HG02970 (cell line): ENCODE measurements around the gene IDUA.
"Not testable (repeated sequence)": the region's sequence is repeated elsewhere in the genome, so short reads cannot be mapped to it uniquely, and the experiment has no call there.

Experiments
- ATAC-seq: cut with Tn5 transposase; IDR thresholded peaks from one replicate; pipeline ENCODE4 v1.9.1; 2021; ENCODE audit warnings: mild to moderate bottlenecking, moderate library complexity, moderate number of reproducible peaks; ENCODE audit not compliant: unreplicated experiment, low FRiP score

The IDUA gene

DNA sequence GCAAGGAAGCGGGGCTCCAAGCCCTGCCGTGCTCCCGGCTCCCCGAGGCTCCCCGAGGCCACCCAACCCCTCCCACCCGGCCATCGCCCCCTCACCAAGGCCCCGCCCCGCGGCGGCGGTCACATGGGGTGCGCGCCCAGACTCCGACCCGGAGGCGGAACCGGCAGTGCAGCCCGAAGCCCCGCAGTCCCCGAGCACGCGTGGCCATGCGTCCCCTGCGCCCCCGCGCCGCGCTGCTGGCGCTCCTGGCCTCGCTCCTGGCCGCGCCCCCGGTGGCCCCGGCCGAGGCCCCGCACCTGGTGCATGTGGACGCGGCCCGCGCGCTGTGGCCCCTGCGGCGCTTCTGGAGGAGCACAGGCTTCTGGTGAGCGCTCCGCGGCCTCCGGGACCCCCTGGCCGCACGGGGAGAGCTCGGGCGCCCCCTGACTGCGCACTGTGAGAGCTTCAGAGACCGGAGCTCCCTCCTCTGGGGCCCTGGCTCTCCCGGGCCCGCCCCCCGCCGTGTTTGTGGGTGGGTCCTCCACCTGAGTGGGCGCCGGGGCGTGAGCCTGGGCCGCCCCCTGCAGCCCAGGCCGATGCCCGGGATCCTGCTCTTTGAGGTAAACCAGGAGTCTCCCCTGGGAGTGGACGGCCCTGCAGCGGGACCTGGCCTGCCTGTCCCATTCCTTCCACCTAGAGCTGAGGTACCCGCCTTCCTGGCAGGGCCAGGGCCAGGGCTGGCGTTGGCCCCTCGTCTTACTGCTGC, at the start of gene IDUA:
Gene IDUA (plus strand): TSS at position 166 of the 745 bp plus-strand sequence. CDS start 41 bp downstream, at position 207.
- no peak for ATAC-seq

DNA sequence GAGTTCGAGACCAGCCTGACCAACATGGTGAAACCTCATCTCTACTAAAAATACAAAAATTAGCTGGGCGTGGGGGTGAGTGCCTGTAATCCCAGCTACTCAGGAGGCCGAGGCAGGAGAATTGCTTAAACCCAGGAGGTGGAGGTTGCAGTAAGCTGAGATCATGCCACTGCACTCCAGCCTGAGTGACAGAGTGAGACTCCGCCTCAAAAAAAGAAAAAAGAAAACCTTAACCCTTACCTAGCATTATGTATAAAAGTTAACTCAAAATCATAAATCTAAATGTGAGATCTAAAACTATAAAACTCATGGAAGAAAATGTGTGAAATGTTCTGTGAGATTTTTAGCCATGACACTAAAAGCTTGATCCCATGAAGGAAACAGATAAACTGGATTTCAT, 47.3 kb upstream of the IDUA start:
- ATAC-seq = not testable (repeated sequence)

DNA sequence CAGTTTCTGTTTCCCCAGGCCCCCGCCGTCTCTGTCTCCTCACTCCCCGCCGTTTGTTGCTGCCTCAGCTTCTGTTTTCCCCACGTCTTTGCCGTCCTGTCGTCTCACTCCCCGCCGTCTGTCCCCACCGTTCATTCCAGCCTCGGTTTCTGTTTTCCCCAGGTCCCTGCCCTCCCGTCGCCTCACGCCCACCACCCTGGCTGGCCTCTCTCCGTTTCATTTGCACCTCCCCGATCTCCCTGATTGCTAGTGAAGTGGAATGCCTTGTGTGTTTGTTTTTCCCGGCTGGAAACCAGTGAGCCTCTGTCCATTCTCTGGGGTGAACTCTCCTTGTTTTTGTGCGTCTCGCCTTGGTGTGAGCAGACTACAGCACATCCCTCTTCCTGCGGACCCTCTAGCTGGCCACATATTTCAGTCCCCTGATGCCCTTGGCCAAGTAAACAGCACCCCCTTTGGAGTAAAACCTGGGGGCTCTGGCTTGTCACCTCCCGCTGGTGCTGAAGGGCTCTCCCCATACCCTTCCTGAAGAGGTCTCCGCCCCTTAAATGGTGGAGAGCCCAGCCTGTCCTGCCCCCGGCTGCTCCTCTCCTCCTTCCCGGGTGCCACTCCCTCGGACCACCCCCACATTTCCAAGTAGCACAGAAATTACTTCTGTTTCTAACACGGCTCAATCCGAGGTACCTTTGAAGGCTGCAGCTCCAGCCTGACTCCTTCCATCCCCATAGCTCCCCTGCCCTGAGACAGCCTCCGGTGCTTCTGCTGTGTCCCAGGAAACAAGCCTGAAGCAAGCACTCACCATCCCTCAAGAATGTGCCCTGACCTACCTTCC, 41.4 kb upstream of the IDUA start:
- no peak for ATAC-seq

DNA sequence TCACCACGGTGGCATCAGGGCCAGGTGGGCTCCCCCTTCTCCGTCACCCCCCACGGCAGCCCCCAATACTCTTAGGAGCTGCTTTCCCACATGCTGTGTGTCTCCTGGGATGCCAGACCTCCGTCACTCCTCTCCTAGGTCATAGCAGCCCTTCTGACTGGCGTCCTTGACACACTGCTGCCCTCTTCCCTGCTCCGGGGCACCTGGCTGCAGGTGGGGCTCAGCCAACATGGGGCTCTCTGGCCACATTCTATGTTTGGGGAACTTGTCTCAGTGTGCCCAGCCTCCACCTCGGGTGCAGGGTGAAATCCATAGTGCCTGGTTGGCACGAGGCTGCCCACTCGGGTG, 40.8 kb upstream of the IDUA start:
- ATAC-seq = no peak

DNA sequence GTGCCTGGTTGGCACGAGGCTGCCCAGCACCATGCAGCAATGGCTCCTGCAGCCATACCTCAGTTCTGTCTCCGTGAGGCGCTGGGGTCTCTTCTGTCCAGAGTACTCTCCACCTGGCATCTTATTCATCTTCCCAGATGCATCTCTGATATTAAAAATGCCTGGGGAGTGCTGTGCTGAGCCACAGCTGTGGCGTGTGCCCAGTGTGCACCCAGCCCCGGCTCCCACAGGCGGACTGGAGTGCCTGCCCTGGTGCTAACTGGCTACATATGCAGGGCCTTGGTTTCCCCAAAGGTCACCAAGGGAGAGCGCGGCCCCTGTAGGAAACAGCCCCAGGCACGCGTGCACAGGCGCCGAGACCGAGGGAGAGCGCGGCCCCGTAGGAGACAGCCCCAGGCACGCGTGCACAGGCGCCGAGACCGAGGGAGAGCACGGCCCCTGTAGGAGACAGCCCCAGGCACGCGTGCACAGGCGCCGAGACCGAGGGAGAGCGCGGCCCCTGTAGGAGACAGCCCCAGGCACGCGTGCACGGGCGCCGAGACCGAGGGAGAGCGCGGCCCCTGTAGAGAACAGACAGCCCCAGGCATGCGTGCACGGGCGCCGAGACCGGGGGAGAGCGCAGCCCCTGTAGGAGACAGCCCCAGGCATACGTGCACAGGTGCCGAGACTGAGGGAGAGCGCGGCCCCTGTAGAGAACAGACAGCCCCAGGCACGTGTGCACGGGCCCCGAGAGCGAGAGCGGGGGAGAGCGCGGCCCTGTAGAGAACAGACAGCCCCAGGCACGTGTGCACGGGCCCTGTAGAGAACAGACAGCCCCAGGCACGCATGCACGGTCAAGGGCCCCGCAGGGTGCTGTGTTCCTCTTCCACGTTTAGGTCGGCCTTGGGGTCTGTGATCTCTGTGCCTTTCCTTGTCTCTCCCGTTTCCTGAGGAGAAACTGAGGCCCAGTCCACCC, 40.0 kb upstream of the IDUA start:
- ATAC-seq = no peak

DNA sequence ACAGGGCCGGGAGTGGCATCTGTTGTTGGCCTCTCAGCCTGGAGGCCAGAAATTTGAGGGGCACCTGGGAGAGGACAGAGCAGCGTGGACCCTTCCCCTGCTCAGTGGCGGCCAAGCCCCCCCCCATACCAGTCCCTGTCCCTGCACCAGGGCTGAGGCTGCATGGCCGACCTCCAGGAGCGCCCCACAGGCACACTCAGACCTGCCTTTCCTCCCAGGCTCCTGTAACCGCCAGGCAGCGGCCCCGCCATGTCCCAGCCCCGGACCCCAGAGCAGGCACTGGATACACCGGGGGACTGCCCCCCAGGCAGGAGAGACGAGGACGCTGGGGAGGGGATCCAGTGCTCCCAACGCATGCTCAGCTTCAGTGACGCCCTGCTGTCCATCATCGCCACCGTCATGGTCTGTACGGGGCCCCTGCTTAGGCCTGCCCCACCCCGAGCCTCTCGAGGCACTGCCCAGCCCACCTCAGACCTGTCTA, 39.3 kb upstream of the IDUA start:
- ATAC-seq = no peak

DNA sequence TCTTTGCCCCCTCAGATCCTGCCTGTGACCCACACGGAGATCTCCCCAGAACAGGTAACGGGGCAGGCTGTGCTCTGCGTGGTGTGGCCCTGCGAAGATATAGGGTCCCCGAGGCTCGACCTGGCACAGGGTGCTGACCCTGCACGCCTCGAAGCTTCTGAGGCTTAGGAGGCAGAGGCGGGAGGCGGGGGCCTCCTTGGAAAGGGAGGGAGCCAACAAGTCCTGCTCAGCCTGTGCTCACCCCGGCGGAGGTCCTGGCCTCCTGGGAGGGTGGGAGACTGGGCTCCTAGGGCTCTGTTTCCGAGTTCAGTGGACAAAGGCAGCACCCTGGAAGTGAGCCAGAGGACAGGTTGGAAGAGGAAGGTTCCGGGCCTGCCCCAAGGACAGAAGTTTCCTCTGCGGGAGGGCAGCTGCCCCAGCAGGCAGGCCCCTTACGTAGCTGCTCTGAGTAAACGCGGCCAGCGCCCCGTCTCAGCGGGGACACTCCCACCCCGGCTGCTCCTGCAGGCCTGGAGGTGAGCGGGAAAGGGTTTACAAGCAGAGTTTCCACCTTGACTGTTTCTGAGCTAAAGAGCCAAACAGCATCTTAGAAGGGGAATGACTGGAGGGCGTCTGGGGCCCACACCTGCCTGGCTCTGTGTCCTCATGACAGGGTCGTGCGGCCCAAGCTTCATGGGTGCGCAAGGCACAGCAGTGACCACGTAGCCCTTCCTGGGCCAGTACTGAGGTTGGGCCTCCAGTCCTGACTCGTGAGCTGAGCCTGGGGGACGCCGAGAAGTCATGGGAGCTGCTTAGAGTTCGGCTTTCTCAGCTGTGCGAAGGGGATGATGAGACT, 38.5 kb upstream of the IDUA start:
- ATAC-seq = no peak

DNA sequence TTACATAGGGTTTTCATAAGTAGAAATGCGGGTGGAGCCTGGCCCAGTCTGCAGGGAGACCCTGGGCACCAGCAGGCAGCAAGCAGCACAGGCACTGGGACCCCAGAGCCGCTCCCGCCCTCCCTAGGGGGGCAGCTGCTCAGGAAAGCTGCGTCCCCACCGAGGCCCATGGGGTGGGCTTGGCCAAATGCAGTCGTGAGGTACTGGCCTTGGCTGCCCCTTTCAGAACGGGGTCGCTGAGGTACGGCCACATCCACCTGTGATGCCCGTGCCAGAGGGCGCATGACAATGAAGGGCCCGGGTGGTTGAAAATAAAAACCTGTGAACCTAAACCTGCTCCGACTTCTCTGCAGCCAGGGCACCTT, 37.9 kb upstream of the IDUA start:
- no peak for ATAC-seq

DNA sequence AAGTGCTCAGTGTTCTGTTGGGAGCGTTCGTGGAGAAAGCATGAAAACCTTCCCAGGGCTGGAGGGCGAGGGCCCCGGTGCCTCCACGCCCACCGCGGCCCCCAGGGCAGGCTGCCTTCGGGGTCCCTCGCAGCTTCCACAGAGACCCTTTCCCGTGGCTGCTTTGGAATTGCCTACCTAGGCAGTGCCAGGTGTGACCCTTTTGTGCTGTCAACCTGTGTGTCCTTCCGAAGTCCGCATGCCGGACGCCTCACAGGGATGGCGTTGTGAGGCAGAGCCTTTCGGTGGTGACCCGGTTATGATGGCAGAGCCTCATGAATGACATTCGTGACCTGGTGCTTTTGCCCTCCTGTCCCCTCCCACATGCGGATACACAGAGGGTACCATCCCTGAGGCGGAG, 37.2 kb upstream of the IDUA start:
- ATAC-seq = no peak

DNA sequence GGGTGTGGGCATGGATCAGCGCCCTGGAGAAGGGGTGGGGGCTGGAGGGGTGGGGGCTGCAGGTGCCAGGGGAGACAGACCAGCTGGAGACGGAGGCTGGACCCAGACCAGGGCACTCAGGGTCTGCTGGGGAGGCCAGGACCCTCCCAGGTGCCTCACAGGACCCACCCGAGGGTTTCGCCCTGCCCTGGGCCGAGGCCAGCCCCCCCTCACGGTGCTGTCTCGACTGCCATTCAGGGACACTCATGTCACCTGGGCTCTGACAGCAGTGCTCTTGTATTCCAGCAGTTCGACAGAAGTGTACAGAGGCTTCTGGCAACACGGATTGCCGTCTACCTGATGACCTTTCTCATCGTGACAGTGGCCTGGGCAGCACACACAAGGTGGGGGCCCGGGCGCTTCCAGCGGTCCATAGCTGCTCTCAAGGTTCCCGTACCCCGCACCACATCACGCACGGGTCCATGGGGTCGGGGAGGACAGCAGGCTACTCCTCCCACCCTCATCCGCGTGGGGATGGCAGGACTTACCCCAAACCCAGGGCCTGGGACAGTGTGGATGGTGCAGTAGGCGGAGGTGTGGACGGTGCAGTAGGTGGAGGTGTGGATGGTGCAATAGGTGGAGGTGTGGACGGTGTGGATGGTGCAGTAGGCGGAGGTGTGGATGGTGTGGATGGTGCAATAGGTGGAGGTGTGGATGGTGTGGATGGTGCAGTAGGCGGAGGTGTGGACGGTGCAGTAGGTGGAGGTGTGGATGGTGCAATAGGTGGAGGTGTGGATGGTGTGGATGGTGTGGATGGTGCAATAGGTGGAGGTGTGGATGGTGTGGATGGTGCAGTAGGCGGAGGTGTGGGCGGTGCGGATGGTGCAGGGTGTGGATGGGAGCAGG, 36.5 kb upstream of the IDUA start:
- no peak for ATAC-seq

DNA sequence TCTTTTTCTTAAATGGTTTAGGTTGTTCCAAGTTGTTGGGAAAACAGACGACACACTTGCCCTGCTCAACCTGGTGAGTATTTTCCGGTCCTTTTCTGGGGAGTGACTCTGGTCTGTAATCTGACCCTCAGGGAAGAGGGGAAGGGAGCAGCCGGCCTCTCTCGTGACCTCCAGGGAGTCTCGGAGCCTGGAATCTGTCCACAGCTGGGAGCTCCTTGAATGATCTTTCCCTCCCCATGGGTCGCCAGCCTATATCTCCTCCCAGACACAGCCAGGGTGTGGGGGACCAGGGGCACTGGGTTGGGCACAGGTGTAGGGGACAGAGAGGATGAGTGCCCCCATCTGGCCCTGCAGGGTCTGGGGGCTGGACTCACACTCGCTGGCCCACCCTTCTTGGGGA, 35.7 kb upstream of the IDUA start:
- no peak for ATAC-seq

DNA sequence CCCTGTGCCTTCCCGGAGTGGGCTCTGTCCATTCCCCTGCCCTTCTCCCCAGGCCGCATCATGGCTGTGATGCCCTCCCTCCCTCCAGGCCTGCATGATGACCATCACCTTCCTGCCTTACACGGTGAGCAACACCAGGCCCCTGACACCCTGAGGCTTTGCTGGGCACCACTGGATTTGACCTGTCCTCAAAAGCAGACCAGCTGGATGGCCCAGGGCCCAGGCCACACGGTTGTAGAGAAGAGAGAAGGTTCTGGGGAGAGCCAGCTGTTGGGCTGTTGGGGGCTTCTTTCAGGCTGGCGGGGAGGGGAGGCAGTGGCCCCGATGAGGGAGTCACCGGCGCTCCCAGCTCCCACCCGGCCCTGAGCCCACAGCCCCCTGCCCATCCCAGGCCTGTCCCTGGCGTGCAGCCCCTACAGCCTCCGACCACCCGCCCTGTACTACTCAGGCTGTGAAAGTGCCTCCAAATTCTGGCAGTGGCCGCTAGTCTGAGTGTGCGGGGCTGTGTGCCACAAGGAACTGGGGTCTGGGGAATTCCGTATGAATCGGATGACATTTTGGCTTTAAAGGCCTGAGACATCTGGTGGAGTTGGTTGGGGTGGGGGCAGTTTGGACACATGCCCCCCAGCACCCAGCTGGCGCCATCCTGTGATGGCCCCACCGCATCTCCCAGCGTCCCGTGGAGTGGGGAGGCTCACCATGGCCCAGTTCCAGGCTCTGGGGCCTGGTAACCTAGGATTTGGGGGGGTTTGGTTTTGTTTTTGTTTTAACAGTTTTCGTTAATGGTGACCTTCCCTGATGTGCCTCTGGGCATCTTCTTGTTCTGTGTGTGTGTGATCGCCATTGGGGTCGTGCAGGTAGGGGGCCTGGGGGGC, 35.0 kb upstream of the IDUA start:
- no peak for ATAC-seq

DNA sequence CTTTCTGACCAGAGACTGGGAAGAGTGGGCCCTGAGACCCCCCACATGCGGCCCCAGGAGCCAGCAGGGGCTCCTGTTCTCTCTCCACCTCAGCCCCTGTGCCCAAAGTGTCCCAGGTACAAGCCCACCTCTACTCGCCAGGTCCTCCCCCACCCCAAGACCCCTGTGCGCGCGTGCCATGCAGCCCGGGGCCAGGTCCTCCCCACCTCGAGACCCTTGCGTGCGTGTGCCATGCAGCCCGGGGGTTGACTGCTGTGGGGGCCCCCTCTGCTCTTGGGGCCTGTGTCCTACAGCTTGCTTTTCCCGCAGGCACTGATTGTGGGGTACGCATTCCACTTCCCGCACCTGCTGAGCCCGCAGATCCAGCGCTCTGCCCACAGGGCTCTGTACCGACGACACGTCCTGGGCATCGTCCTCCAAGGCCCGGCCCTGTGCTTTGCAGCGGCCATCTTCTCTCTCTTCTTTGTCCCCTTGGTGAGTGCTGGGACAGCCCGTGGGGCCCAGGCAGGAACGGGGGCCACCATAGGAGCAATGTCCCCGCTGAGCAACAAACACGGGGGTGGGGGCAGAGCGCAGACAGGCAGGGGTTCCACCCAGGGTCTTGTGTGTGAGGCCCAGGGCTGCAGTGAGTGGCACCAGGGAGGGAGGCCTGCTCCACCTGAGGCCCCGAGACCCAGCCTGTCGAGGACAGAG, 33.8 kb upstream of the IDUA start:
- no peak for ATAC-seq

DNA sequence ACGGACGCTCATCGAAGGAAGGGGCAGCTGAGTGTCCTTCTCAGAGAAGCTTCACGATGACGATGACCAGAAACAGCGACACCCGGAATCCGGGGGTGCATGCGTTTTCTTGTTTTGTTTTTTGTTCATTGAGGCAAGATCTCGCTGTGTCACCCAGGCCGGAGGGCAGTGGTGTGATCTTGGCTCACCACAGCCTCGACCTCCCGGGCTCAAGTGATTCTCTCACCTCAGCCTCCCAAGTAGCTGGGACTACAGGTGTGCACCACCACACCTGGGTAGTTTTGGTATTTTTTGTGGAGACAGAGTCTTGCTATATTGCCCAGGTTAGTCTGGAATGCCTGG, 33.3 kb upstream of the IDUA start:
- no peak for ATAC-seq

DNA sequence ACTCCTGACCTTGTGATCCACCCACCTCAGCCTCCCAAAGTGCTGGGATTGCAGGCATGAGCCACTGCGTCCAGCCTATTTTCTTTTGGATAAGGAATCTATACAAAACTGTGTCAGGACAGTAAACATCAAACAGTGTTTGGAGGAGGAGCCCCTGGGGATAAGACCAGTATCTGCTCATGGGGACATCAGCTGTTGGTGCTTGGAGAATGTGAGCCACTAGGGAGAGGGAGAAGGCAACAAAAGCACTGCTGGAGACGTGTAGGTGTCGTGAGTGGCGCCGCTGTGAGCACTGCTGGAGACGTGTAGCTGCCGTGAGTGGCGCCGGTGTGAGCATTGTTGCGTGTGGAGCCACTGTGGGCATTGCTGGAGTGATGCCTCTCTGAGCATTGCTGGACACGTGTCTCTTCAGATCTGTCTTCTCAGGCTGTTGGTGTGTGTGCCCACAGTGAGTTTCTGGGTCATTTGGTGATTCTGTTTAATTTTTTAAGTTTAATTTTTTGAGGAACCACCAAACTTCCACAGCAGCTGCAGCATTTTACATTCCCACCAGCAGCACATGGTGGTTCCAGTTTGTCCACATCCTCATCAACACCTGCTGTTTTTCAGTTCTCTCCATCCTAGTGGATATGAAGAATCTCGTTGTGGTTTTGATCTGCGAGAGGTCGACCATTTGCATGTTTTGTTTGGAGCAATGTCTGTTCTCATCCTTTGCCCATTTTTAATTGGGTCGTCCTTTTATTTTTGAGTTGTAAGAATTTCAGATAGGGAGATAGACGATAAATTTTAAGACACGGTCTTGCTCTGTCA, 32.4 kb upstream of the IDUA start:
- no peak for ATAC-seq

DNA sequence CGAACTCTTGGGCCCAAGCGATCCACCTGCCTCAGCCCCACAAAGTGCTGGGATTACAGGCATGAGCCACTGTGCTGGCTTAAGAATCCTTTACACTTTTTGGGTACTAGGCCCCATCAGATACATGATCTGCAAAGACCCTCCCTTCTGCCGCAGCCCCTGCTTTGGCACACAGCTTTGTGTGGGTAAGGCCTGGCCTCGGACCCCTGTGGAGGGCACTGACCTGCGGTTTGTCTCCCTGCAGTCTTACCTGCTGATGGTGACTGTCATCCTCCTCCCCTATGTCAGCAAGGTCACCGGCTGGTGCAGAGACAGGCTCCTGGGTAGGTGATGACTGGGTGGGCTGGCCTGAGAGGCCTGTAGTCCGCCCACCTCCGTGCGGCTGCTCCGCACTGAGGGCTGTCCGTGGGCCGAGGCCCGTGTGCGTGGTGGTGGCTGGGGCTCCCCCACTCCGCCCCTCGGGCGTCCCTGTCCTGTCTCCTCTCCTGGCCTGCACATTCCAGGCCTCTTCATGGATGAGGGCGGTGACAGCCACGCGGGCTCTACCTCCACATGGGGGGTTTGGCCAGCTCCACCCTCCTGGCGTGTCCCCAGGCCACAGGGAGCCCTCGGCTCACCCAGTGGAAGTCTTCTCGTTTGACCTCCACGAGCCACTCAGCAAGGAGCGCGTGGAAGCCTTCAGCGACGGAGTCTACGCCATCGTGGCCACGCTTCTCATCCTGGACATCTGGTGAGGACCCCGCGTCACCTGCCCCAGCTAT, 31.5 kb upstream of the IDUA start:
- ATAC-seq = no peak
